ENCODE measurements around the gene MATN1.

The MATN1 gene

DNA sequence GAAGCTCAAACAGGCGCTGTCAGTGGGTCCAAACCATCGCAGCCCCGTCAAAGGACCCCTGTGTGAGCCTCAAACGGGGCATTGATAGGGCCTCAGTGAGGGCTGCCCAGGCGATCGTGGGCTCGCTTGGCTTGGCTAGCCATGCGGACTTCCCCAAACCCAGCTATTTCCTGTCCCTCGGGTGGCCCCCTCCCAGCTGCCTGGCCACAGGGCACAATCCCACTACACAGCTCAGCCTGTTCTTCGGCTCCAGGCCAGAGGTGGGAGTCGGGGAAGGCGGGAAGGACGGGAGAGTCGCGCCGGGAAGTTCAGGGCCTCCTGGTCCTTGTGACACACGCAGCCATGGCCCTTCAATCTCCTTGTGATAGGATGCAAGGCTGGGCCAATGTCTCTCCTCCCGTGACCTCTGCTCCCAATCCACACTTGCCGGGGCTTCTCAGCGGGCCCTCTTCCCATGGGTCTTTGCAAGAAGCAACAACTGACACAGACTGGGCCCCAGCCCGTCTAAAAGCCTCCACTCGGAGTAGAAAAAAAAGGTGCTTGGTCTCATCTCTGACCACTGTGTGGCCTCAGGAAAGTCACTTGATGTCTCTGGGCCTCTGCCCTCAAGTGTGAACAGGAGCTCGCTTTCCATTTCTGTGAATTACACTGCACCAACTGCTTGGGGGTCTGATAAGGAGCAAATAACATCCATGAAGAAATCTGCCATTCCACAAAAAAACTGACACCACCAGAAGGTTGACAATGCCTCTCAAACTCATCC lies 7.1 kb upstream of the MATN1 start:
- no peak for DNase-seq

DNA sequence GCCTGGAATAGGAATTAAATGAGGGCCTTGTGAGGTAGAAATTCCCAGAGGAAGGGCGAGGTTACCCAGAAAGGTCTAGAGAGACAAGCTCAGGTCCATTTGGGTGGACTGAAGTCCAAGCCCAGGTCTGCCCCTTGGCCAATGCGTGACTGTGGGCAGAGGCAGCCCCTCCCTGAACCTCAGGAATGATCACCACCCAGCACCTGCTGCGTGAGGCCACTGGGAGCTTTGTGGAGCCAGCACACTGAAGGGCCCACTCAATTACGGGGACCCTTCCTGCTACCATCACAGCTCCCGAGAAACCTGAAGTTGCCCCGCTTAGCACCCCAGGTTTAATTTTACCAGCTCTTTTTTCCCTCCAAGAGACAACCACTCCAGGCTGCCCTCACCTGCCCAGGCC lies 6.5 kb upstream of the MATN1 start:
- no peak for DNase-seq

DNA sequence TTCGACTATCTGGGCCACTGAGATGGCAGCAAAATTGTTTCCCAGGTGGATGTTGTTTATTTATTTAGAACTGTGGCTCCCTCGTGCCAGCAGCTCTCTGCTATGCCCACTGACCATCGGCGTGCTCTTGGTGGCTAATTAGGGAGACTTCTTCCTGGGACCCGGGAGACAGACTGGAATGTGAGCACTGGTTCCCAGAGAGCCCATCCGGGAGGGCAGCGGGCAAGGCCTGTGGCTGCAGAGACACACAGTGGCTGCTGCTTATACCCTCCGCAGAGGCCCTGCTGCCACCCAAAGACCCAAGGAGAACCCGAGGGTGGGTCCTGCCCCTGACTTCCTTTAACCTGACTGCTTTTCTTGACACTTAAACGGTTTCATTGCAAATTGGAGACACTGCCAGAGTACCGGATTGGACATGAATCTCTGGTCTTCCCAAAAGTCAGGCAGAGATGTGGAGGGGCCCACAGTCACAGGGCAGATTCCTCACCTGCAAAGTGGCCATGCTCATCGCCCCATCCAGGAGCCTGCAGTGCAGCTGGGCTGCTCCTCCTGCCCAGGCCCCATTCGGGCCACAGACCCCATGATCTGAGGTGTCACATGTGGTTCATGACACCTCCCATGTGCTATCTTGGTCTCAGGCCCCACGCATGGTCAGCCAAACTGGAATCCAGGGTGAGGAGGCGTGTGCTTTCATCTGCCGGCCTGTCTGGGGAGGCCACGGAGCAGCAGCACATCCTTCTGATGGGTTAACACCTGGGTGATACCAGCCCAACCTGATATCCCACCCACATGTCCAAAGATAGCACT lies 5.7 kb upstream of the MATN1 start:
- DNase-seq: no peak

DNA sequence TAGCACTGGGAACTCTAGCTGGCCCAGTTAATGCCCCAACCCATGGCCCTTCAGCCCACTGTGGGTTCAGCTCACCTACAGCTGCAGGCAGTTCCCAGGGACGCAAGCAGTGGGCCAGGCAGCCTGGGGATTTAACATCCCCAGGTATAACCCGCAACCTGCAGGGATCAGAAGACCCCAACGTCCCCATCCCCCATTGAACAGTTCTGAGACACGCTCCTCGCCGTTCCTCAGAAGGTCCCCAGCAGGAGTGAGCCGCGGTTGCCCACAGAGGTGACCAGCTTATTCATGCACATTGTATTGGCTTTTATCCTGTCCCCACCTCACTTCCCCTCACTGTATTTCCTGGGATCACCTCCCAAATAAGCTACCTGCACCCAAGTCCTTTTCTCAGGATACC lies 5.0 kb upstream of the MATN1 start:
- DNase-seq: no peak

DNA sequence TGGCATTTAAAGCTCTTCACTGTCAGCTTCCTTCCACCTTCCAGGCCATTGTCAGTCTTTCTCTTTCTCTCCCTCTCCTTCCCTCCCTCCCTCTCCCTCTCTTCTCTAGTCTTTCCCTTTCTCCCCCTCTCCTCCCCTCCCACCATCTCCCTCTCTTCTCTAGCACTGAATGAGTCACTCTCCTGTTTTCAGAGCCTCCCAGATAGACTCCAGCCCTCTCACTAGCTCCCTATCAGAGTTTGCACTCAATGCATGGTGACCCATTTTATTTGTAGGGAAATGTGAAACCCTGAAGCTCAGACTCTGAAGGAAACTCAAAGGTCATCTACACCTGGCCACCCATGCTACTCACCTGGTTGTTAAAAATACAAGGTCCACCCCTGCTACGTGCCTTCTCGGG lies 4.4 kb upstream of the MATN1 start:
- DNase-seq: no peak

DNA sequence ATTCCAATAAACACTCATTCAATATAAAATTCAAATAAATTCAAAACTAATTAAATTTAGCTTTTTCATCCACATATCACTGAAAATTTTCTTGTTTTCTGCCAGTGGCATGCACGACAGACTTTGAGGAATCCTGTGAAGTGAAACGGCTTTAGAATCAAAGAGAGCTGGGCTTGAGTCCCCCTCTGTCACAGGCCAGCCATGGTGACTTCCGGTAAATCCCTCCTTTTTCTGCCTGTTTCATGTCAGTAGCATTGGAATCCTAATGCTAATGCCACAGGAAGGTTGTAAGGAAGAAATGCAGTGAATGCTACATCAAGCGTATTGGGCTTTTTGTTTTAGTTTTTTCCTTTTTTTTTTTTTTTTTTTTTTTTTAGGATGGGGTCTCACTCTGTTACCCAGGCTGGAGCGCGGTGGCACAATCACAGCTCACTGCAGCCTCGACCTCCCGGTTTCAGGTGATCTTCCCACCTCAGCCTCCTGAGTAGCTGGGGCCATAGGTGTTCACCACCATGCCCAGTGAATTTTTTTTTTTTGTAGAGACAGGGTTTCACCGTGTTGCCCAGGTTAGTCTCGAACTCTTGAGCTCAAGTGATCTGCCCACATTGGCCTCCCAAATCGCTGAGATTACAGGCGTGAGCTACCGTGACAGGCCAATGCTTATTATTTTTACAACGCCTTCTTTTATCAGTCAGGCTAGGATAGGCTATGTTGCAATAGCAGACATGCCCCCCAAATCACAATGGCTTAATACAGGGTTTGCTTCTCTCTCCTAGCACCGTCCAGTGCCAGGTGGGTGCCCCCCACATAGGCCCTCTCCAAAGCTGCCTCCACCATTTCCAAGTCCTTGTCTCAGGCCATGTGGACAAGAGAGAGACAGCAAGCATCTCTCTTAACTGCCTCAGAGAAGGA lies 3.6 kb upstream of the MATN1 start:
- no peak for DNase-seq

DNA sequence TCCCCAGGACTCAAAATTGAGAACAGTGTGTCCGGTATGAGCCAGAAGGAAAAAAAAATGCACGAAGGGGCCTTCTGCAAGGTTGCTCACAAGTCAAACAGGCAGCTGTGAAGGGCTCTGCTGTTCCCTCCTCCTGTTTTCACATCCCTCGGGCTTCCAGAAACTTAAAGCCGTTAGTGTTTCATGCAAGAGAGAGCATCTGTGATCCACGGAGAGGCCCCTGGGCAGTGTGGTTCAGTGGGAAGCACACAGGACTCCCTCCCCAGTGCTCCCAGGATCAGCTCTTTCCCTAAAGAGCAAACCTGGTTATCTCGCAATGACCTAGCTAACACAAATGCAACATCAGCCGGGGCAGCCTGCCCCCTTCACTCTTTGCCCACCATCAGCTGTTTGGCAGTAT lies 2.9 kb upstream of the MATN1 start:
- DNase-seq: no peak

DNA sequence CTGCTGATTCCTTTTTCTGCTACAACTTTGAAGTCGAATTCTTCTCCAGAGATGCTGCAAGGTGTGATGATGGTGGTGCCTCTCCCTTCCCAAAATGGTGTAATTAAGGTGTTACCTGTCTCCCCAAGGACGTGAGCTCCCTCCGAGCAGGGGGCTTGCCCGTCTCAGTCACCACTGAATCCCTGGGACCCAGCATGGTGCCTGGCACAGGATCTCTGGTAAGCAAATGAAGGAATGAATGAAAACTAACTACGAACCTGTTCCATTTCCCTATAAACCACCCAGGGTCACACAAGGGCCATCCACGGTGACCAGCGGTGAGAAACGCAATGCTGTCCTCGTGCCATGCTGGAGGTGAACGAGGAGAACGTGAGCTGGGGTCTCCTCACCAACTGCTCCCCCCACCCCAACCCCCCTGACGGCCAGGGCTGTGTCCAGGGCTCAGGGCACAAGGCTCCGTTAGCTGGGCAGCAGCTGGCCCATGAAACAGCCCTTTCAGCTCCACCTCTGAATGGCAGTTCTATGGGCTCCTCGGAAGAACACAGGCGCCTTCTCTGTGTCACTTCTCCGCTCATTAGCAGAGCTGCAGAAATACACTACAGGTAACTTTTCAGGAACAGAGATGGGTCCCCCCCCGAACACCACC lies 2.2 kb upstream of the MATN1 start:
- no peak for DNase-seq

DNA sequence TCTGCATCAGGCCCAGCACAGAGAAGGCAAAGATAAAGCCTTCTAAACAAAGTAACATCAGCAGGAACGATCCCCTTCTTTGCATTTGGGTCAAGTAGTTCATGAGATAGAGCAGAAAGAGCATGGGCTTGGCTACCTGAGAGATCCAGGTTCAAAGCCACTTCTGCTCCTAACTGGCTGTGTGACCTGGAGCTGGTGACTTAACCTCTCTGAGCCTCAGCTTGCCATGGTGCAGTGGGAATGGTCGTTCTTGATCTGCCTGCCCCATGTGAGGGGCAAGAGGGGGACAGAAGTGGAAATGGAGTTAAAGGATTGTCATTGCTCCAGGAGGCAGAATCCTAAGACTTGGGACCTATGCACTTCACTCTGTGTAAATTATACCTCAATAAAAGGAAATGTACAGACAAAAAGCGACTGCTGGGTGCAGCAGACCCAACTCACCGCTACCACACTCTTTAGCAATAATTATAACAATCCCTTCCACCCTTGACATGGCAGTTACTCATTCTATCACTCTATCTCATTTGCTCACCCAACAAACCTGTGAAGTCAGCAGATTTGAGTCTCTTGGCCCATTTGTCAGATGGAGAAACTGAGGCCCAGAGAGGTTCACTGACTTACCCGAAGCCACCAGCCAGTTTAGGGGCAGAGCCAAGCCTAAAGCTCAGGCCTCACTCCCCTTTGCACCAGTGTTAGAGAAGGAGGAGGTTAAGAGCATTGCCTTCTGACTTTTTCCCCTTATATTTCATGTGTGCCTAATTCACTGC lies 1.5 kb upstream of the MATN1 start:
- DNase-seq: no peak

DNA sequence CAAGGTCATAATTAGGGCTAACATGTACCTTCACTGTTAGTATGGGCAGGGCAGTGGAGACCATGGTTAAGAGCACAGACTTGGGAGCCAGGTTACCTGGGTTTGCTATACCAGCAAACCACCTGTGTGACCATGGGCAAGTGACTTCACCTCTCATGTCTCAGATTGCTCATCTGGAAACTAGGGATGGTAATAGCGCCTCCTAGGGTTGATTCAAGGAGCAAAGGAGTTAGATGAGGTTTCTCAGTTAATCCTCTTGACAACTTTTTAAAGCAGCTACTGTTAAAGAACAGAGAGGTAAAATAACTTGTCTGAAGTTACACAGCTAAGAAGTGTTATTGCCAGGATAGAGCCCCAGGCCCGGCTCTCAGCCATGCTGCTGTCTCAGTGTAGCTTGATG lies 790 bp upstream of the MATN1 start:
- no peak for DNase-seq

DNA sequence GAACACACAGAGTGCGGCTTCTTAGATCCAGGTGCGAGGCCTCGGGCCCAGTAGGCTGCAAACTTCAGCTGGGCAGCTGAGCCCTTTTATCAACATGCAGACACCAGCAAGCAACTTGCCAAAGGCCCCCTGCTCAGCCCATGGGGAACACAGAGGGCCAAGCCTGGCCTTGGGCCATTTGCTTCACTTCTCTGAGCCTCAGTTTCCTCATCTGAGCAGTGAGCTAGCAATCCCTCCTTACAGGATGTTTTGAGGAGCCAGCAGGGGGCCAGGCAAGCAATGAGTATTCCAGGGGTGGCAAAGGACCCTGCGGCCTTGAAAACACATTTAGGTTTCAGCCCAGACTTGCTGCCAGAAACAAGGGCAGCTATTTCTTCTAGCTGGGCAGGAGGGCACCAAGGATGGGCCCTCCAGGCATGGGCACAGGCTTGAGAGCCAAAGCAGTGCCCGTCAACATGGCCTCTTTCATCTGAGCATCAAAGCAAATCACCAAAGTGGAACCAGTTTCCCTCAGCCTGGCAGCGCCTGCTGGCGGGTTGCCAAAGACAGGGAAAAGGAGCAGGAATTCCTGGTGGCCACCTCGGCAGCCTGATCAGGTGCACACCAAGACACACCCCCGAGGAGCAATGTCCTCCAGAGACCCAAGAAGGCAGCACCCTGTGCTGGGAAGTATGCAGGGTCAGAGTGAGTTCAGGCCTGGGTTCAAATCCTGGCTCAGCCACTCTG lies 1.4 kb downstream of the MATN1 start:
- DNase-seq: no peak

DNA sequence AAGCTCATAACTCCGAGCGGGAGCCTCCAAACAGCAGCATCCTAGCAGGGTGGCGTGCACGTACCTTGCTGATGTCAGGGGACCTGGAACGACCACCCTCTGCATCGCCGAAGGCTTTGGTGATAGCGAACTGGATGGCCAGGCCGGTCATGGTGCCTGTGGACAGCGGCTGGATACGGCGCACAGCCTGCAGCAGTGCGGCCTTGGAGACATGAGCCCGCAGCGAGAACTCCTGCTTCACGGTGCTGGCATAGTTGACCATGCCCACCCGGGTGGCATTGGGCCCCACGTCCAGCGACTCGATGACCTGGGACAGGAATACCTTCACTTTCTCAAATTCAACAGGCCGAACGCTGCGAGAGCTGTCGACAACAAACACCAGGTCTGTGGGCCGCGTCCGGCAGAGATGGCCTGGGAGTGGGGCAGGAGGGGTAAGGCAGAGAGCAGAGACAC lies 2.0 kb downstream of the MATN1 start:
- no peak for DNase-seq

DNA sequence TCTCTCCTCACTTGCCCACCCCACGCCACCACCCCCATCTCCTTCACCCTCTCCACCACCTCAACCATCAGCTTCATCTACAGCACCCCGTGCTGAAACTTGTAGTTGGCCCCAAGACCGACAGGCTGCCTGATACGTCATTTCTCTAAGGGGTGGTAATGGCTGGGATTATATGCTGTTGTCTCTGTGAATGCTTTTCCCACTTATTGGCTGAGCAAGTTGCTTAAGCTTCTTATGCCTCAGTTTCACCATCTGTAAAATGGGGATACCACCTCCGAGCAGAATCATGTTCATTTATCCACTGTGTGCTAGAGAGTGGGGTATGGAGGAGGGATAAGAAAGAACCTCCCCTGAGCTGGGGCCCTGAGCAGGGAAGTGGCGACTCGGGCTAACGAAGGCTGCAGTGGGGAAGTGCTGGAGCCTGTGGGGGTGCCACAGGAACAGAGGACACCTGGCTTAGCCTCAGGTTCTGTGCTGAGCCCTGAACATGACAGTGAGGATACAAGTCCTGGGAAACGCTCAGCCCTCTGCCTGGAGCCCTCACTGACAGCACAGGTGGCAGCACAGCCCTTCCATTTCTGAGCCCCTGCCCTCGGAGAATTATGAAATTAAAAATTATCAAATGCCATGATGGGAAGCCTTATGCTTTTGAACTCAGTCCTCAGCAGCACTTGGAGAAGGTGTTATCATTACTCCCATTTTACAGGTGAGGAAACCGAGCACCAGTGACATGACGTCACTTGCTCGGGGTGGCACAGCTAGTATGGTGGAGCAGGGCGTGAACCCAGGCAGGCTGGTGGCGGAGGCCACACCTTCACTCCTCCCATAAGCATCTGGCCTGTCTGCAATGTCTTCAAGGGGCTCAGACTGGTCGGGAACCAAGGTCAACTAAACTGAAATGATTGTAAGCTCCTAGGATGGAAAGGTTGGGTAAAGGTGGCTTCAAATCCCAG lies 2.8 kb downstream of the MATN1 start:
- DNase-seq: no peak

DNA sequence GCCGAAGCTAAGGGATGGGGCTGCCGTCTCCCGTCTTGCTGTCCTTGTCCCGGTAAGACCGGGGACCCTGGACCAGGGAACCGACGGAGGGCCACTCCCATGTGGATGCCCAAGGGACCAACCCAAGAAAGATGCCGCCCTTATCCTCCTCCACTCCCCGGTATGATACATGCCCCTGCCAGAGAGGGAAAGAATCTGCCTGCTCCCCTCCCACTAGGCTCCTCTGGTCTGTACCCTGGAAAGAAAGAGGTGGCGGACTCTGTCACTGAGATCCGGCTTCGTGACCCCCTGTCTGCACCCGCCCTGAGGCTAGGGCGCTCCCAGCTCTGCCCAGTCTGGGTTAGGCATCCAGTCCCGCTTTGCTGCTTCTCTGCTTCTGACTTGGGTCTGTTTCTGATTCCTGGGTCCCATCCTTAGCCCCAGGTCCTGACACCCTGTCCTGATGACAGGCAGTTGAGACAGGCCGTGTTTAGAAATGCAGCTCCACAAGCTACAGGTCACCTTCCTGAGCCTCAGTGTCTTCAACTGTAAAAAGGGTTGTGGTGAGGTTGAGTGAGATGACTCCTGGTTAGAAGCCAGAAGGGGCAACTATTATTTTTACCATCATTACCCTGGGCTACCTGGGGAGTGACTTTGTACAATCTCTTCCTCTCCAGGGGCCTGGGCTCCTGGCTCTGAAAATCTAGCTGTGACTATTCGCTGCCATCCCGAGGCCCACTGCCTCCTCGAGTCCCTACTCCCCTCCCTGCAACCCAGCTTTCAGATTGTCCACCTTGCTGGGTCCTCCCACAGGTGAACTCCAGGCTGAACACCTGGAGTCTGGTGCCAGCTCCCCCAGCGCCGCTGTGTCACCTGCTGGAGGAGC lies 3.7 kb downstream of the MATN1 start:
- DNase-seq: no peak

DNA sequence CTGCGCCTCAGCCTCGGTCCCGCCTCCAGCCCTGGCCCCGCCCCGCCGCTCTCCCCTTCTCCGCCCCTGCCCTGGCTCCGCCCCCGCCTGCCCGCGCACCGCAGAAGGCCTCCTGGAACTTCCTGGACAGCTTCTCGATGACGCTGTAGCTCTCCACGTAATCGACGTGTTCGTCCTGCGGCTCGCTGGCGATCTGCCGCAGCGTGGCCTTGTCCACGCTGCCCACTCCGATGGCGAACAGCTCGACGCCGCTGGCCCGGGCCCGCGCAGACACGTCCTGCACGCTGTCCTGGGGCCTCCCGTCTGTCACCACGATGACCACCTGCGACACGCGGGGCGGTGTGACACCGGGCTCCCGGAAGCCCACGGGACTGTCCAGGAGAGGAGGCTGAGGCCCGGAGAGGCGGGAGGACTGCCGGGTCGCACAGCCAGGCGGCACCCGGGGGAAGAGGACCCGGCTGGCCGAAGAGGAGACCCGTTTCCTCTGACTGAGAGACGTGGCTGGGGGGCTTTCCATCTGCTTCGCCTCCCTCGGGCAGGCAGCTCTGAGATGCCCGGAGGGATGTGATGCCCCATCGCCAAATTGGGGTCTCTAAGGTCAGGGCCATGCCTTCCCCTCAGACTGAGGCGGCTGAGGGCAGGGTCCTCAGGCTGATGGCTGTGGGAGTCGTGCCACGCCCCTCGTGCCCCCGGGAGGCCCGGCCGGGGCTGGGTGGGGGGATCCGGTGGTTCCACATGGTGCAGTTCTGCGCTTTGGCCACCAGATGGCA lies 4.6 kb downstream of the MATN1 start:
- DNase-seq: peak; percentile 88

DNA sequence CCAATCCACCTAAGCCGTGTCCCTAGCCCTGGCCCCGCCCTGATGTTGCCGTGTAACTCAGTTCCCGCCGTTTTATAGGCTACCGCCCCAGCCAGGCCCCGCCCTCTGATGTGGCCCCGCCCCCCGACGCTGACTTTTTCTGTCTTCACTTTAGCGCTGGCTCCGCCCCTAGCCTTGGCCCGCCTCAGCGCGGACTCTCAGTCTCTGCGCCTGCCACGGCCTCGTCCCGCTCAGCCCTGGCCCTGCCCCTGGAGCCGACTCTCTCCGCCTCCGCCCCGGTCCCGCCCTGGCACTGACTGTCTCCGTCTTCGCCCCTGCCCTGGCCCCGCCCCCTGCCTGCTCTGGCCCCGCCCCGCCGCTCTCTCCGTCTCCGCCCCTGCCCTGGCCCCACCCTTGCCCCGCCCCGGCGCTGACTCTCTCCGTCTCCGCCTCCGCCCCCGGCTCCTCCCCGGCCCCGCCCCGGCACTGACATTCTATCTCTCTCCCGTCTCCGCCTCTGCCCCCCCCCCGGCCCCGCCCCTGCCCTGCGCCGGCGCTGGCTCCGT lies 5.2 kb downstream of the MATN1 start:
- DNase-seq: peak; percentile 99

DNA sequence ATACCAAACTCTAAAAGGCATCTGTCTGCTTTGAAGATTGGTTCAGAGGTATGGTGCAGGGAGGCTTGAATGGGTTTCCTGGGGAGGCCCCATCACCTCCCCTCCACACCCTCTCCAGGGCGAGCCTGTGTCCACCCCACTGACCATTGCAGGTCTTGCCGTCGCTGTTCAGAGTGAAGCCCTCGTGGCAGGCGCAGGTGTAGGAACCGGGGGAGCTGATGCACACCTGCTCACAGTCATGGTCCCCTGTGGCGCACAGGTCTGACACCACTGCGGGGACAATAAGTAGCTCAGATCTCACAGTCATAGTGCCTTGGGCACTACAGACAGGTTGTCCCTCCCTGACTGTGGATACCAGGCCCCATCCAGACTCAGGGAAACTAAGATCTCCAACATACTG lies 6.7 kb downstream of the MATN1 start:
- no peak for DNase-seq

DNA sequence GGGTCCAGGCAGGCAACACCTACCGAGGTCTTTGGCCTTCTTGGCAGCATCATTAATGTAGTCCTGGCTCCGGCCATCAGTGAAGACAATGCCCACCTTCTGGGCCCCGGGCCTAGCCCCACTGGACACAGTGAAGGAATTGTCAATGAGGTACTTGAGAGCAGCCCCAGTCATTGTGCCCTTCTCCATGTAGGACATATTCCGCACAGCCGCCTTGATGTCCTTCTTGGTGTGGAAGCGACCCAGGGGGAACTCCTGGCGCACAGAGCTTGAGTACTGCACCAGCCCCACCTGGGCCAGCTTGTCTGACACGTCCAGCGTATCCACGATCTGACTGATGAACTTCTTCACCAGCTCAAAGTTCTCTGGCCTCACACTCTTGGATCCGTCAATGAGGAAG lies 7.5 kb downstream of the MATN1 start:
- DNase-seq: no peak
